GM19397 (cell line): ENCODE results near the gene SH2D4B.

Source experiments
- ATAC-seq: cut with Tn5 transposase; IDR thresholded peaks from one replicate; pipeline ENCODE4 v1.9.1; 2021; ENCODE audit warnings: mild to moderate bottlenecking, moderate library complexity; ENCODE audit not compliant: unreplicated experiment

SH2D4B gene

GRCh38 chr10:80674809-80675208 is 137.1 kb downstream of the SH2D4B start:
- no peak for ATAC-seq

DNA sequence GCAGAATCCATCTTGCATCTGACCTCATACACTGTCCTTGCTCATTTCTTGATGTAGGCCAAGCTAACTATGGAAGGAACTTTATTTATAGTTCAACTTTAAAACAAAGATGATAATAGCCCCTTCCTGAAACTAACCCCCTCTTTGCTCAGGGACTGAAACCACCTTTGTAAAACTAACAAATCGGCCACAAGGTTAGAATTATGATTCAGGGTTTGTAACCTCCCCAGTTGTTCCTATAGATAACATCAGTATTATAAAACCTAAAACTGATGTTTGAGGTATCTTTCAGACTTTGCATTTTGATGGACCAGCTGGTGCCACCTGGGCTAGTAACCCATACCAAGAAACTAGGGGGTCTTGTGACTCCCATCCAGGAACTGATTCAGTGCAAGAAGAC is 143.4 kb downstream of the SH2D4B start:
- no peak for ATAC-seq

- peak; percentile 58 for ATAC-seq
Observed at GRCh38 chr10:80684259-80684658, 146.6 kb downstream of the SH2D4B start.

DNA sequence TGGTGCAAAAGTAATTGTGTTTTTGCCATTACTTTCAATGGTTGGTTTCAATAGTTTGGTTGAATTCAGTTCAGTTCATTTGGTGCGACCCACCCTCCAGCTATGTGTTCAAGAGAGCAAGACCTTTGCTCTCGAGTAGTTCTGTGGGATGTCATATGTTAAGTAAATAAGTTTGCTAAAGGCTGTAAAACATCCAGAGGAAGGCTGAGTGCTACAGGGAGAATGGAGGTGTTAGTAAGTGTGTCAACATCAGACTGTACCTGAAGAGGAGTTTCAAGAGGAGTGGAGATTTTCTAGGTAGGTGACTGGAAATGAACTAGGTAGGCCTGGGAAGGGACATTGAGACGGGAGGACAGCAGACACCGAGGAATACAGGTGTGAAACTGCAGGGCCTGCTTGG is 147.7 kb downstream of the SH2D4B start:
- ATAC-seq, result no peak

- no peak for ATAC-seq
Observed at GRCh38 chr10:80686734-80687475, 149.2 kb downstream of the SH2D4B start.

GRCh38 chr10:80687476-80687789 is 149.7 kb downstream of the SH2D4B start:
- no peak for ATAC-seq

DNA sequence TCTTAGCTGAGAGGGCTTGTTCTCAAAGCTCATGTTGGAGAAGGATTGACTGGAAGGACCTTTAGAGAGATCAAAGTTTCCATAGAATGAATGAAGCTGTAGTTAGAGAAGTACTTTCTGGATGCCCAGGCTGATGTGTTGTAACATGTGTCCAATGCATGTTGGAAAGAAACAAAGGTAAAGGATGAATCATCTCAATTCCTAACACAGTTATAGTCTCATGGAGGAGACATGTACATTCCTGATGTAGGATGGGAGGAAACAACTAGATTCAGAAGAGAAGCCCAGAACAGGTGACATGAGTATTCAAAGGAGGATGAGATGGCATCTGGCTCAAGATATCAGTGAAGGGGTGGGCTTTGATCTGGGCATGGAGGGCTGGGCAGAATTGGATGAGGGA is 152.7 kb downstream of the SH2D4B start:
- no peak for ATAC-seq

GRCh38 chr10:80691441-80691840 is 153.7 kb downstream of the SH2D4B start:
- no peak for ATAC-seq

- ATAC-seq, result no peak
Observed at GRCh38 chr10:80693565-80693964, 155.9 kb downstream of the SH2D4B start.

DNA sequence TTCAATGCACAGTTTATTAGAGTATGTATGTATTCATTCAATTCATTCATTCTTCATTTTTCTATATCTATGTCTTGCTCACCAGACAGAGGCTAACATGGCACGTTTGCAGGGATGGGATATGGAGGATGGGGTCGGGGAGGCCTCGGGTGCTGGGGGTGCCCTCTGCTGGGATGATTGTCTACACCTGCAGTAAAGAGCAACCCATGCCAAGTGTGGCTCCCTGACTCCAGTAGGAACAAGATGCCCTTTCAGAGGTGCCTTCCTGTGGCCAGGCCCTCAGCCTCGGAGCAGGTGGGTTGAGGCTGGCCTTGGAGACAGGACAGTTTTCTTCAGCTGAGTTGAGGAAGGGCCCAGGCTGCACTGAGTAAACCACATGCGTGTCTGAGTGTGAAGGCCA is 157.2 kb downstream of the SH2D4B start:
- ATAC-seq, result no peak
